ENCODE measurements around the gene PFKL.

DNA sequence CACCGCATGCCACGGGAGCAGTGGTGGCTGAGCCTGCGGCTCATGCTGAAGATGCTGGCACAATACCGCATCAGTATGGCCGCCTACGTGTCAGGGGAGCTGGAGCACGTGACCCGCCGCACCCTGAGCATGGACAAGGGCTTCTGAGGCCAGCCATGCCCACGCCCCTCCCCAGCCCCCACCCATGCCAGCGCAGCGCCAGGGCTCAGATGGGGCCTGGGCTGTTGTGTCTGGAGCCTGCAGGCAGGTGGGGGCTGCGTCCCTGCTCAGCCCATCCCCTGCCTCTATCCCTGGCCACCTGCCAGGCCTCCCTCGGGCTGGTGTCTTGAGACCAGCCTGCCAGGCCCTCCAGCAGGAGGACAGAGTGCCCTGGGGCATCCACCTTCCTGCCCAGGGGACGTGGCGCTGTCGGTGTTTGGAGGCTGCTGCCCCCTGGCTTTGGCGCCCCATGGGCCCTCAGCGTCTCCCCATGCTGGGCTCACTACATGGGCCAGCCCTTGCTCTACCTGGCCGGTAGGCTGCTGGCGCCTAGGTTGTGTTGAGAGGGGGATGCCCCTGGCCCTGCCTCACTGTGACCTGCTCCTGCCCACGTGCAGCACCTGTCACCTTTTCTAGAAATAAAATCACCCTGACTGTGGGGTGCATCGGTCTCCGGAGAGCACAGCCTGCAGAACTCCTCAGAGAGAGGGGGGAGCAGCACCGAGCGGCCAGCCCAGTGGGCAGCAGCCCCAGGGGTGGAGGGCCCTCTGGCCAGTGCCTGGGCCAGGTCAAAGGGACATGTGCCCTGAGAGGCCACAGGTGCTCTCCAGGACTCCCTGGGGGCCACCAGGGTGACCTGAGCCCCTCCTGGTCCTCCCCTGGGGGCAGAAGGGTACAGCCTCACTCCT, 27.1 kb downstream of the PFKL start:
- TF ChIP-seq RARB (CRISPR knock-in tag; IDR thresholded peaks at IDR 0.05) (no peak), CTCF (IDR thresholded peaks at IDR 0.05) (no peak)
